RWPE2 (cell line): ENCODE results near the gene LTBR.

ENCODE experiments used
- ATAC-seq: fragments of 200-7000 bp; cut with Tn5 transposase; 3 replicates; pipeline ENCODE4 v1.9.1; 2021; ENCODE audit warnings: low read depth
- DNase-seq: peaks from one replicate; pipeline ENCODE4 v3.0.0-alpha.2; 2020; ENCODE audit warnings: low spot score
- H3K27ac ChIP-seq: fragments of 450-650 bp; 2 replicates; pipeline ENCODE4 v1.5.1; 2017; ENCODE audit warnings: mild to moderate bottlenecking; ENCODE audit not compliant: poor library complexity, severe bottlenecking
- H3K27me3 ChIP-seq: fragments of 250-450 bp; sonication (Bioruptor Pico); 2 replicates; pipeline ENCODE4 v1.5.1; 2021; ENCODE audit warnings: mild to moderate bottlenecking, moderate library complexity; ENCODE audit not compliant: insufficient read depth, poor library complexity, severe bottlenecking
- H3K36me3 ChIP-seq: fragments of 250-450 bp; sonication (Bioruptor Pico); 2 replicates; pipeline ENCODE4 v1.5.1; 2020; ENCODE audit warnings: low read depth, mild to moderate bottlenecking, moderate library complexity
- H3K4me1 ChIP-seq: fragments of 250-450 bp; sonication (Bioruptor Pico); 2 replicates; pipeline ENCODE4 v1.5.1; 2021; ENCODE audit warnings: mild to moderate bottlenecking, moderate library complexity; ENCODE audit not compliant: insufficient read depth, poor library complexity, severe bottlenecking
- H3K4me3 ChIP-seq: fragments of 250-450 bp; sonication (Bioruptor Pico); 2 replicates; pipeline ENCODE4 v1.5.1; 2021; ENCODE audit warnings: mild to moderate bottlenecking, moderate library complexity; ENCODE audit not compliant: severe bottlenecking
- H3K9me3 ChIP-seq: fragments of 250-450 bp; sonication (Bioruptor Pico); 2 replicates; pipeline ENCODE4 v1.5.1; 2021; ENCODE audit warnings: mild to moderate bottlenecking, moderate library complexity; ENCODE audit not compliant: severe bottlenecking
- TF ChIP-seq, protein P1 (sequence below): fragments of 450-650 bp; IDR thresholded peaks from one replicate; pipeline ENCODE4 v1.5.1; 2017; ENCODE audit warnings: mild to moderate bottlenecking, moderate library complexity; ENCODE audit not compliant: poor library complexity, severe bottlenecking

The LTBR gene

DNA sequence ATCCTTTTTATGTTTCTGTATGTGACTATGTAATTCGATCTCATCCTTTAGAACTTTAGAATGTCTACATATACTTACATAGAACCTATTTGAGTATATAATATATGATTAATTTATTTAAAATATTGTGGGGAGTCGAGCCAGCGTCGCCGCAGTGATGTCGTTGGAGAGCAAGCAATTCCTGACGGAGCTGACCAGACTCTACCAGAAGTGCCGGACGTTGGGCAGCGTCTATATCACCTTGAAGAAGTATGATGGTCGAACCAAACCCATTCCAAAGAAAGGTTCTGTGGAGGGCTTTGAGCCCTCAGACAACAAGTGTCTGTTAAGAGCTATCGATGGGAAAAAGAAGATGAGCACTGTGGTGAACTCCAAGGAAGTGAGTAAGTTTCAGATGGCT, 54.4 kb downstream of the LTBR start:
- Histone ChIP-seq H3K27me3 (no peaks in the 10 kb centered on the region), H3K27ac (no peak overlapping the region), H3K36me3 (no peaks in the 10 kb centered on the region), H3K9me3 (no peaks in the 10 kb centered on the region), H3K4me1 (no peaks in the 10 kb centered on the region), H3K4me3 (no peak overlapping the region)
- ATAC-seq (no peak), DNase-seq (peak; percentile 15)
- TF ChIP-seq, protein P1, sequence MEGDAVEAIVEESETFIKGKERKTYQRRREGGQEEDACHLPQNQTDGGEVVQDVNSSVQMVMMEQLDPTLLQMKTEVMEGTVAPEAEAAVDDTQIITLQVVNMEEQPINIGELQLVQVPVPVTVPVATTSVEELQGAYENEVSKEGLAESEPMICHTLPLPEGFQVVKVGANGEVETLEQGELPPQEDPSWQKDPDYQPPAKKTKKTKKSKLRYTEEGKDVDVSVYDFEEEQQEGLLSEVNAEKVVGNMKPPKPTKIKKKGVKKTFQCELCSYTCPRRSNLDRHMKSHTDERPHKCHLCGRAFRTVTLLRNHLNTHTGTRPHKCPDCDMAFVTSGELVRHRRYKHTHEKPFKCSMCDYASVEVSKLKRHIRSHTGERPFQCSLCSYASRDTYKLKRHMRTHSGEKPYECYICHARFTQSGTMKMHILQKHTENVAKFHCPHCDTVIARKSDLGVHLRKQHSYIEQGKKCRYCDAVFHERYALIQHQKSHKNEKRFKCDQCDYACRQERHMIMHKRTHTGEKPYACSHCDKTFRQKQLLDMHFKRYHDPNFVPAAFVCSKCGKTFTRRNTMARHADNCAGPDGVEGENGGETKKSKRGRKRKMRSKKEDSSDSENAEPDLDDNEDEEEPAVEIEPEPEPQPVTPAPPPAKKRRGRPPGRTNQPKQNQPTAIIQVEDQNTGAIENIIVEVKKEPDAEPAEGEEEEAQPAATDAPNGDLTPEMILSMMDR, result no peak

DNA sequence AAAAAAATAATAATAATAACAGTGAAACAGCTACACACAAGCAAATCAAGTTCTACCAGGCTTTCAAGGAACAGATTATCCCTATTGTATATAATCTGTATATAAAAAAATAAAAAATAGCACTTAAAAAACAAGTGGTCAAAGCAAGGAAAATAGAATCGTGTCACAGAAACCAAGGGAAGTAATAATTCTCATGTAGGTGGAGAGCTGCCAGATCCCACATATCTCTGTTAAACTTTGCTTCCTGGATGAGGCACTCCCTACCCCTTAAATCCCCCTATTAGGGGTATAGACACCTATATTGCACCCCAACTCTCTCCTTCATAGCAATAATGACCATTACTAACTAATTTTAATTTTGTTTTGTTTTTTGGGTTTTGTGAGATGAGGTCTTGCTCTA, 56.4 kb downstream of the LTBR start:
- H3K36me3 ChIP-seq, result no peaks in the 10 kb centered on the region
- H3K27me3 ChIP-seq, result no peaks in the 10 kb centered on the region
- no peaks in the 10 kb centered on the region for H3K4me1 ChIP-seq
- ATAC-seq (no peak), DNase-seq (no peak)
- no peak overlapping the region for H3K27ac ChIP-seq
- TF ChIP-seq, protein P1, result no peak
- H3K4me3 ChIP-seq, result no peak overlapping the region
- no peaks in the 10 kb centered on the region for H3K9me3 ChIP-seq
